Esophagus muscularis mucosa (tissue), 4 donors: ENCODE results near the gene AFMID.

Source experiments
- CTCF ChIP-seq, 3 experiments: fragments of 200-600 bp in 2 of 3; fragments of 450-650 bp in 1 of 3; sonication (generic) in 2 of 3; IDR thresholded peaks; one replicate each; pipeline ENCODE4 v1.5.1; 2017 to 2019; ENCODE audit warnings: antibody characterized with exemption in 3 of 3, mild to moderate bottlenecking in 2 of 3, moderate library complexity in 1 of 3
- EP300 ChIP-seq: sonication (generic); formaldehyde crosslinking; IDR thresholded peaks from one replicate; pipeline ENCODE4 v1.6.1; 2017; ENCODE audit warnings: antibody characterized with exemption
- POLR2A ChIP-seq: fragments of 450-650 bp; IDR thresholded peaks from one replicate; pipeline ENCODE4 v1.6.1; 2017; ENCODE audit warnings: antibody characterized with exemption, moderate library complexity, mild to moderate bottlenecking, low read depth

- TF ChIP-seq CTCF (IDR thresholded peaks at IDR 0.05) (no peak), EP300 (no peak), POLR2A (no peak)
These were observed 10.1 kb downstream of the AFMID start for GRCh38 chr17:78197147-78197832.
